Right renal pelvis (tissue), 4 donors: ENCODE data around the gene BGLAP. TPM values are rescaled to one million over a fixed set of nuclear protein-coding genes. Genes with fewer than 3 reads are reported as not detected.

Experiments used
- DNase-seq, 4 donors: peaks; one replicate each; pipeline ENCODE4 v3.0.0-alpha.2; 2013; ENCODE audit warnings: low read depth in 4 of 4, low spot score in 3 of 4, missing footprints in 1 of 4
- polyA plus RNA-seq, 4 donors: library from polyadenylated mRNA; unstranded; fragments of 120-200 nt; gene quantifications; one replicate each; pipeline ENCODE4 v1.2.1, GENCODE V29; 2013; ENCODE audit not compliant: insufficient read length in 4 of 4

The BGLAP gene
- polyA plus RNA-seq, 4 donors, result 1.5 to 3.7 (median 2.3) TPM

DNA sequence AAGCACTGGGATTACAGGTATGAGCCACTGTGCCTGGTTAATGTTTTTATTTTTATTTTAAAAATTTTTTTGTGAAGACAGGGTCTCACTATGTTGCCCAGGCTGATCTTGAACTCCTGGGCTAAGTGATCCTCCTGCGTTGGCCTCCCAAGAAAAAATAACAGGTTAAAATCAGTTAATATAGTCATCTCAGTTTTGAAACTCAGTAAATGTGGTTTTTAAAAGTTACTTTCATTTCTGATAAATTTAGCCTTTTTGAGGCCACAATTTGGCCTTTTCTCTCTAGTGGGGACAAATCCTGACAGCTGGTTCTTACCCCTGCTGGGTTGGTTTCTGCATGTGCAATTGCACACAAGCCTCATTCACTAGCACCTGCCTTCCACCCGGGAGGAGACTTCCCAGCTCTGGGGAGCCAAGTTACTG, 15.9 kb upstream of the BGLAP start:
- no peak for DNase-seq

DNA sequence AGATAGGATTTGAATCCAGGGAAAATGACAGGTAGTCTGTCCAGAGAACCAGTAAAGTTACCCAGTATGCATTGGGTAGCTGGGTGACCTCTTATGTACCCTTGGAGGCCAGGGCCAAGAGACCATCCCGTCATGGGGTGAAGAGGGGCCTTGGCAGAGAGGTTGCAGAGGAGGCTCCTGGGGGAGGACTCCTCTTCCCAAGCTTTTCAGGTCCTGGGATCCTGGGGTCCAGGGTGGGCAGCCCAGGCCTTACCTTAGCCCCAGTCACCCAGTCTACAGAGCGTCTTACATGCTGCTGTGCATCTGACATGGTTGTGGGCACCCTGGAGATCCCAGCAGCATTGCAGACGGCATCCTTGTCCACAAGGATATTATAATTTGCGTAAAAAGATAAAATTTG, 15.2 kb upstream of the BGLAP start:
- DNase-seq, result no peak

DNA sequence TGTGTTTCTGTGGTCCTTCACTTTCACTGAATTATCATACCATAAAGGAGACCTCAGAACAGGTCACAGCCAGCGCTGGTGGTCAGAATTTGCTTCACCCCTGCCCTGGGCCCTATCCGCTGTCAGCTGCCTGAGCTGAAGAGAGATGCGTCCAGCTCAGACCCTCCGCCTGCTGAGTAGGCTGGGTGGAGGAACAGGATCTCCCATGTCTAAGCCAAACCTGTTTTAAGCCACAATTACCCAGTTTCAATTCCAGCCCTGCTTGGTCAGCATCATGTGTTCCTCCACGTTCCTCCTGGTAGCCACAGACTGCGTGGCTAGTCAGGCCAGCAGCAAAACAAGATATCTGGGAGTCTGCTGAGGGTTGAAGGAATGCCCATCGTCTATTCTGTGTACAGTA, 13.5 kb upstream of the BGLAP start:
- no peak for DNase-seq

DNA sequence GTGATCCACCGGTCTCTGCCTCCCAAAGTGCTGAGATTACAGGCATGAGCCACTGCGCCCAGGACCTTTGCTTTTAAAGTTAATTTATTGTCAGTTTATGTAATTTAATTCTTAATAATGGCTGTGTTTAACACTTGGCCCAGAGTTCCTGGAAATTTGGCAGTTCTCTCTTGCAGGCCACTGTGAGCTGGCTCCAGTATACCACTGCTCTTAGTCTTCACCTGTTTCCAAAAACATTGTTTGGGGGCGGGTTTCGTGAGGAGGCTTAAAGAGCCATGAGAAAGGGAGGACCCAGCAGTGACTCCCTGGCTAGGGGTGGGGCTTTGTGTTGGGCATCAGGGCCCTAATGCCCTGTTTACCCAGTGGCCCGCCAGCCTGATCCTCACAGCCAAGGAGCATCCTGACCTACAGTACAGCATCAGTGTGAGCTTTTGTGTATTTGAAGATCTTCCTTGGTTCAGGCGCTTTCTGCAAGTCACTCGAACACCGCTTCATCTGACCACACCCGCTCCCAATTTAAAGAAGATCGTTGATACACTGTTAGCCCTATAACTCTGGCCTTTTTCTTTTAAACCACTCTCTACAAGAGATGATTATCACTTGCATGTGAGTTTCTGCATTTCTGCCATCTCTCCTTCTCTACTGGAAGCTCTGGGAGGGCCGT, 12.0 kb upstream of the BGLAP start:
- no peak for DNase-seq

DNA sequence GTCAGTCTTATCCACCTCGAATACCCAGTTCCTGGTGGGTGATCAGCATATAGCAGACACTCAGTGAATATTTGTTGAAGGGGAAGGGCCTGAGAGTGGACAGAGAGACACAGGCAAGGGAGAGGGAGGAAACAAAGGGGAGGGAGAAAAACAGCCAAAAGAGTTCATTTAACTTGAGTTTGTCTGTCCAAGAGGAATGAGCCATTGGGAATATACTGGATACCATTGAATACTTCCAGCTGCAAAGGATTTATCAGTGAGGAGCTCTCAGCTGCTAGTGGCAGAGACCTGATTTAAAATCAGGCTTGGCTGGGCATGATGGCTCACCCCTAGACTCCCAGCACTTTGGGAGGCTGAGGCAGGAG, 11.5 kb upstream of the BGLAP start:
- no peak for DNase-seq

DNA sequence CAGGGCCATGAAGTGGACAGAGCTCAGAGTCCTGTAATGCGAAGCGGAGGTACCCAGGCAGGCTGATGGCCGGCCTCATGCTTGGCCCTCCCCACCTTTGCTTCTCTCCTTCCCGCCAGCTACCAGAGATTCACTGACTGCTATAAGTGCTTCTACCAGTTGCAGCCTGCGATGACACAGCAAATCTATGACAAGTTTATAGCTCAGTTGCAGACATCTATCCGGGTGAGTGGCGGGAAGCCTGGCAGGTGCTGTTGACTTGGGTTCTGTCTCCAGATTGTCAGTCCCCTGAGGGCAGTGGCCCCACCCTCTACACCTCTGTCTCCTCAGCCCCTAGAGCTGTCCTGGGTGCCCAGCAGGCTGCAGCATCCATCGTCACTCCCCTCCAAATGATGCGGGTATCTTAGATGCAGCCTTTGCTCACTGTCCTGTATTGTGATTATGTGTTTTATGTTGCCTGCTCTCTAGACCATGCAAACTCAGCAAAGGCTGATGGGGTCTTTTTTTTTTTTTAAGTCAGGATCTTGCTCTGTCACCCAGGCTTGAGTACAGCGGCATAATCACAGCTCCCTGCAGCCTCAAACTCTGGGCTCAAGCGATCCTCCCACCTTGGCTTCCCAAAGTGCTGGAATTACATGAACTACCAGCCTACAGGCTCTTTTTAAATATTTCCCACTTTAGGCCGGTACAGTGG, 9.6 kb upstream of the BGLAP start:
- no peak for DNase-seq

DNA sequence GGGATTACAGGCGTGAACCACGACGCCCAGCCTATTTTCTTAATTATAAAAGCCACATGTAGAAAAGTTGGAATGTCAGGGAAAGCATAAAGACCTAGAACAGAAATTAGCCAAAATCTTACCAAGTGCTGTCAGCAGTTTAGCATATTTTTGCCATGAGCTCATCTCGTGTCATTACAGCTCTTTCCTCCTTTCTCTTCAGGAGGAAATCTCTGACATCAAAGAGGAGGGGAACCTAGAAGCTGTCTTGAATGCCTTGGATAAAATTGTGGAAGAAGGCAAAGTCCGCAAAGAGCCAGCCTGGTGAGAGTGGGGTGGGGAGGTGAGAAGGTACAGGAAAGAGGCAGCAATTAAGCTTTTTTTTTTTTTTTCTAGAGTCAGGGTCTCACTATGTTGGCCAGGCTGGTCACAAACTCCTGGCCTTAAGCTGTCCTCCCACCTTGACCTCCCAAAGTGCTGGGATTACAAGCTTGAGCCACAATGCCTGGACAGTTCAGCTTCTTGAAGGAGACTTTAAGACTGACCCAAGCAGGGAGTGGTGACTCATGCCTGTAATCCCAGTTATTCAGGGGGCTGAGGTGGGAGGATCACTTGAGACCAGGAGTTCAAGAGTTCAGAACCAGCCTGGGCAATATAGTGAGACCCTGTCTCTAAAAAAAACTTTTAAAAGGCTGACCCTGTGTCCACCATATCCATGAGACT, 8.4 kb upstream of the BGLAP start:
- no peak for DNase-seq

DNA sequence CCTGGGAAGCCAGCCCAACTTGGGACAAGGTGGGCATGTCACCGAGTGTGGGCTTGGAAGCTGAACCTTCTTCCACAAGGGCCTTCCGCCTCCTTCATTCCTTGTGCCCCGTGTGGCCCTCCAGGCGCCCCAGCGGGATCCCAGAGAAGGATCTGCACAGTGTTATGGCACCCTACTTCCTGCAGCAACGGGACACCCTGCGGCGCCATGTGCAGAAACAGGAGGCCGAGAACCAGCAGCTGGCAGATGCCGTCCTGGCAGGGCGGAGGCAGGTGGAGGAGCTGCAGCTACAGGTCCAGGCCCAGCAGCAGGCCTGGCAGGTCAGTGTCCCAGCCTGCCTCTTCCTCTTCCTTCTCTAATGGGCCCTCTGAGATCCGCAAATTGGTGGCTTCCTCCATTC, 5.8 kb upstream of the BGLAP start:
- no peak for DNase-seq

DNA sequence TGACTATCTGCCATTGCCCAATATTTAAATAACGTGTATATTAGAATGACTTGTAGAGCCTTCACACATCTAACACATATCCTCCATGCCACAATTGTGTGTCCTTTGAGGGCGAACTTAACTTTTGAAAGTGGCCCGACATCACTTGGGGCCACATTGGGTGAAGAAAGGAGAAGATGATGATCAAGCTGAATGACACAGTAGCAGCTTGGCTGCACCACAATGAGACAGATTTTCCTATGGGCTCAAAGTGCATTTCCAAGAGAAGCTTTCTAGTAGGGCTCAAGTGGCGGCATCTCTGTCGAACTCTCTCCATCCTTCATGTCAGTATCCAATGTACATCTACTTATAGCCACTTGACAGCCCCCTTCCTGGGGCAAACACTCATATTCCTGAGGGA, 3.7 kb upstream of the BGLAP start:
- no peak for DNase-seq

DNA sequence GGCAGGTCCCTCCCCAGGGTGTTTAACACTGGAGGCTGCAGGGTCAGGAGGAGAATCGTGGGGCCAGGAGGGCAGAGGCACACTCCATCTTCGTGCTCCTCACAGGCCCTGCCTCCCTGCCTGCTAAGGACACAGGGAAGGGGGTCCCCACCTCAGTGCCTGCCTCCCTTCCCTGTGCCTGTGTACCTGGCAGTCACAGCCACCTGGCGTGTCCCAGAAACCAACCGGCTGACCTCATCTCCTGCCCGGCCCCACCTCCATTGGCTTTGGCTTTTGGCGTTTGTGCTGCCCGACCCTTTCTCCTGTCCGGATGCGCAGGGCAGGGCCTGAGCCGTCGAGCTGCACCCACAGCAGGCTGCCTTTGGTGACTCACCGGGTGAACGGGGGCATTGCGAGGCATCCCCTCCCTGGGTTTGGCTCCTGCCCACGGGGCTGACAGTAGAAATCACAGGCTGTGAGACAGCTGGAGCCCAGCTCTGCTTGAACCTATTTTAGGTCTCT, 623 bp upstream of the BGLAP start:
- DNase-seq, result no peak

DNA sequence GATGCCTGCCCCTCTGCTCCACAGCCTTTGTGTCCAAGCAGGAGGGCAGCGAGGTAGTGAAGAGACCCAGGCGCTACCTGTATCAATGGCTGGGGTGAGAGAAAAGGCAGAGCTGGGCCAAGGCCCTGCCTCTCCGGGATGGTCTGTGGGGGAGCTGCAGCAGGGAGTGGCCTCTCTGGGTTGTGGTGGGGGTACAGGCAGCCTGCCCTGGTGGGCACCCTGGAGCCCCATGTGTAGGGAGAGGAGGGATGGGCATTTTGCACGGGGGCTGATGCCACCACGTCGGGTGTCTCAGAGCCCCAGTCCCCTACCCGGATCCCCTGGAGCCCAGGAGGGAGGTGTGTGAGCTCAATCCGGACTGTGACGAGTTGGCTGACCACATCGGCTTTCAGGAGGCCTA, 754 bp downstream of the BGLAP start:
- DNase-seq, result no peak

DNA sequence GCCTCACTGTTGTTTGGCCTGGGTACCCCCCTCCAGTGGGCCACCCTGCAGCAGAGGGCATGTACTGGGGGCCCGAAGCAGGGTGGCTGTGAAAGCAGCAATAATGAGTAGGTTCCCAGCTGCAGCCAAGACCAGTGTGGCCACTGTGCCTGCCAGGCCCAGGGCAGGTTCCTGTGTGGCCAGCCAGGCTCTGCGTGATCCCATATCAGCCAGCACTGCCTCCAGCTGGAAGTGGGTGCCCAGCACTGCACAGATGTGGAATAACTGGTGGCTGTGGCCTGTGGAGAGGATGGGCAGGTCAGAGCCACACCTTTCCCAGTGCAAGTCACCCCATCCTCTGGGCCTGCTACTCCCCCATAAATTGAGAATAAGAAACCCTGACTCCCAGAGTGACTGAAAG, 2.1 kb downstream of the BGLAP start:
- DNase-seq, result no peak

DNA sequence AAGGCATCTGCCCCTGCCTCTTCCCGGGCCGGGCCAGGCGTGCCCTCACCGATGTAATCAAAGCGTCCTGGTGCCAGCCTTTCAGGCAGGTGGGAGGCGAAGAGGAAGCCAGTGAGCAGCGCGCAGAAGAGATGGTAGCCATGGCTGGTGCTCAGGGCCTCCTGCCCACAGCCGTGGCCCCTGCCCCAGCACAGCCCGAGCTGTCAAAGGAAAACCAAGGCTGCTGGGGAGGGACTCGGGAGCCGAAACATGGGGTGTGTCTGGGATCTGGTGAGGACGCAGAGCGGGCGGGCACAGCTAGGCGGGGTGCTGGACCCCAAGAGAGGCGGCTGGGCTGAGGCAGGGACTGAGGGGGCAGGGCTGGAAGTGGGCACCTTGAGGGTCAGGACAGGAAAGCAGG, 2.7 kb downstream of the BGLAP start:
- no peak for DNase-seq

DNA sequence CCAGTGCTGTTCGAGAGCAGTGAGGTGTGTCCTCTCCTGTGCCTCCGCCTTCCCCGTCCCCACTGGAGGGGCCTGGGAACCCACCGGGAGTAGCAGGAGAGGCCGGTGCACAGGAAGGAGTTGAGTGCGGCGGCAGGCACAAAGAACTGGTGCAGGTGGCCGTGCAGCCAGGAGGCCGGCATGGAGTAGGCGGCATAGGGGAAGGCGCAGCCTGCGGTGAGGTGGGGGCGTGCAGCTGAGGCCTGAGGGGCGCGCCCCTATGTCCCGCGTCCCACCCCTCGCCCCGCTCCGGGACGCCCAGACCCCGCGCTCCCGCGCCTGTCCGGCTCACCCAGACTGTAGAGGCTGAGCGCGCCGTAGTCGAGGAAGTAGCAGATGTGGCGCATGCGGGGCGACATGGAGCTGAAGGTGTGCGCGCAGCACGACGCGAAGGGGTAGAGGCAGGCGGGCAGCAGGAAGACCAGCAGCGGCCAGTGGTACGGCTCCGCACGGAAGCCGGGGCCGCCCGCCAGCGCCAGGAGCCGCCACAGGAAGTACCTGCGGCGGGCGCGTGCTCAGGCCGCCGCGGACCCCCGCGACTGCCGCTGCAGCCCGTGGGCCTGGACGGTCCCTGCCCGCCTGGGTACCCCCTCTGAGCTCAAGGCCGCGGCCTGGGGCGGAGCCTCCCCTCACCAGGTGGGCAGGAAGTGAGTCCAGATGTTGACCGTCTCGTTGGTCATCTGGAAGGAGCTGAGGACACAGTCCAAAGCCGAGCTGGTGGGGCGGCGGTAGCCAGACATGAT, 3.7 kb downstream of the BGLAP start:
- peak in 1 of 4 donors; percentile 22 for DNase-seq

DNA sequence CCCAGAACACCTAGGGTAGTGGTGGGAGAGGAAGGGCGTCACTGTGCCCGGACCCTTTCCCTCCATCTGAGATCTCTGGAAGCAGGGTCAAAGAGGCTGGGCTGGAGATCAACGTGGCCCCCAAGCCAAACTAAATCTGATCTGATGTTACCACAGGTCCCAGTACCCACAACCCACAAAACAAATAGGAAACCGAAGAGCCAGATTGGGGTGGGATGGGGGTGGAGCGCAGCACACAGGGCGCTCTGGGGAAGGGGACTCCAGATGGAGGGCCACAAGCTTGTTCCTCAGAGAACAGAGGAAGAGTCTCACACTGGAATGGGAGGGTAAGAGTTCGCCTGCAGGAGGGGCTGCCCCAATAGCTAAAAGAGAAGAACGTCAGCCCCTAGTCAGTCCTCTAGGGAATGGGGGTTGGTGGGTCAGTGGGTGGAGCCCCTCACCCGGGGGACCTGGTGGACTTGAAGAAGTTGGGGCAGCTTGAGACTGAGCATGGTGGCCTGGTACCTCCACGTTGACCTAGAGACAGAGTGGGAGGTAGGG, 4.3 kb downstream of the BGLAP start:
- no peak for DNase-seq

DNA sequence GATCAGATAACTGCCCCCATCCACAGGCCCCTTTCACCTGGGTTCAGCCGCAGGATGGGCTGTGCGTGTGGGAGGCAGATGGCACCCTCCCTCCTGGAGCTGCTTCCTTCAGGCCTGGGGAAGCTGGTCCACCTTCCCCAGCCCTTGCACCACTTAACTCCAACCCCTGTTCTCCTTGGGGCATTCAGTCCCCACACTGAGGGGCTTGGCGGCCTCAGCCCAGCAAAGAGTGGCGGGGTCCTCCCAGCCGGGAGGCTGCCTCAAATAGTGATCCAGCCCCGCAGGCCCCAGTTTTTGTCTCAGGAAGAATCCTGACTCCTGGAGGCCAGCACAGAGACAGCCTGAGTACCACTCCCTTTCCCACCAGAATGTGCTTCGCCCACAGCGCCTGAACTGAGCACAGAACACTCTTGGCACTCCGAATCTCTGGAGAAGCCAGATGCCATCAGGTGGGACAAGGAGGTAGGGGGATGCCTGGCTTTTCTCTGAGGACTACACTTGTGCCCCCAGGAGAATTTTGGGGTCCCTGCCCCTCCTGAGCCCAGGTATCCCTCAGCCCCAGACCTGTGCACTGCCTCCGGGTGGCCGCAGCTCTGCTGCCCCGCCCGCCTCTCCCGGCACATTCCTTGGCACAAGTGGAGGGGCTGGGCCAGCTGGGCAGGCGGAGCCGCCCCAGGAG, 4.9 kb downstream of the BGLAP start:
- DNase-seq, result no peak

DNA sequence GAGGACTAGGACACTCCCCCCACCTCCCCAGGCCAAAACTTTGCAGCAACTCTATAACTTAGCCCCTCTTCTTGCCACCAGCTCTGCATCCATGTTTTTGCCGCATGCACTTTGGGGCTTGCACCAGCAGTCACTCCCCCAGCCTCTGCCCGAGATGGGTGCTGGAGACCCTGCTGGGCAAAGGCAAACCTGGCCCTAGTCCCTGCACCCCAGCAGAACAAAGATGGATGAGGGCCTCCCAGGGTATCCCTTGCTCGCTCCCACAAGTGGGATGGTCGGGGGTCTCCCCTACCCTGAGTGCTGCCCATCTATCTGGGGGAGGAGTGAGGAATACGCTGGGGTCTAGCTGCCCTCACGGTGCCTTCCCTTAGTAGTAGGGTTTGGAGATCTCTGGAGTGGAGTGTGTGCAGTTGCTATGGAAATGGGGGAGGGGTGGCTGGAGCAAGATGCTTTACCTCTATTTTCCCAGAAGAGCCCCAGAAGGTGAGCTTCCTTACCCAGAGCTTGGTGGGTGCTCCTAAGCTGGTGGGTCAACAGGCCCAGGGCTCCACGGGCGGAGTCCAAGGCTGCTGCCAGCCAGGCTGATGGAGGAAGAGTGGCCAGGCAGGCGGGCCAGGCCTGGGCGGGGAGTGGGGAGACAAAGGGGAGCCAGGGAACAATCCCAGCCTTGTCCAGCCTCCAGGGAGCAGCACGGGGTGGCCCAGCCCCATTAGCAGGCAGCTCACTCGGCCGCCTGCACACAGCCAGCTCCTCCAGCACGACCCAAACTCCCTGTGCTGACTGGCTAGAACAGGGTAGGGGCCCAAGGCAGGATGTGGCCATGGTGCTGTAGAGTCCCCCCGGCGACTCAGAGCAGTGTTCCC, 5.7 kb downstream of the BGLAP start, which contains the start of gene PAQR6:
PAQR6 (minus strand) TSS at position 597 of the 863 bp plus-strand sequence. CDS start 1,325 bp downstream, outside the sequence.
- no peak for DNase-seq

DNA sequence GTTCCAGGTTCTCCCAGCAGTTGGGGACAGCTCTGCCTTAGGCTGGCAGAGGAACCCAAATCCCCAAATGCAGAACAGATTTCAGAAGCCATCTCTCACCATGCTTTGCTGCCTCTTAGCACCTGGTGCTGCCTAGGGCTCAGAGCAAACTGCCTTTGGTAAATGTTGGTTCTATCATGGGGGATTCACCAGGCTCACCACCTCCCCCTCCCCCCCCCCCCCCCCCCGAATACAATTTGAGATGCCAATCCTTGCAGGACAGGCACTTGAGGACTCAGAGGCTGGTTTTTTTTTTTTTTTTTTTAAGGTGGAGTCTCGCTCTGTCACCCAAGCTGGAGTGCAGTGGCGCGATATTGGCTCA, 6.3 kb downstream of the BGLAP start:
- DNase-seq, result no peak

DNA sequence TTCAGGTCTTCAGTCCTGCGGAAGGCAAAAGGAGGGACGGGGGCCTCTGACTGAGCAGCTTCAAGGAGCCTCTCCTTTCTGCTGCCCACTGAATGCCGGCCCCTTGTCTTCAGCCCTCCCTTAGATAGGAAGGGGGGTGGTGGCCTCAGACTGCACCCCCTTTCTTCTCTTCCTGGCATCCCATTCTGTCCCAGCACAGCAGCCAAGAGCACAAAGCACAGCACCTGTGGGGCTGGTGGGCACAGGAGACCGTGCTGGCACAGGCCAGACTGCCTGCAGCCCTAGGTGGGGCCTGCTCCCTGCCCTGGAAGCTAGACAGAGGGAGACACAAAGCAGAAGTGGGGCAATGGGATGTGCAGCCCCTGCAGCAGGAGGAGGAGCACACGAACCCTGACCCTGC, 7.6 kb downstream of the BGLAP start:
- DNase-seq, result no peak
